Spleen (tissue), 7 donors: ENCODE measurements around the gene NRXN3.

Source experiments
- CTCF ChIP-seq, 11 experiments: fragments of 200-600 bp in 7 of 11; fragments of 450-650 bp in 4 of 11; sonication (generic) in 4 of 11; IDR thresholded peaks in 8 of 11; conservative IDR thresholded peaks in 3 of 11; 1 replicate in 7 of 11; 2 replicates in 4 of 11; pipeline versions ENCODE4 v1.4.0 to v1.8.0; 2016 to 2021; ENCODE audit warnings: antibody characterized with exemption in 11 of 11, inconsistent platforms in 4 of 11, mild to moderate bottlenecking in 1 of 11
- POLR2A ChIP-seq, 3 donors: fragments of 450-650 bp; IDR thresholded peaks; one replicate each; pipeline ENCODE4 v1.5.1; 2017; ENCODE audit warnings: antibody characterized with exemption in 3 of 3, mild to moderate bottlenecking in 1 of 3
- POLR2AphosphoS5 ChIP-seq, 3 donors: sonication (generic); formaldehyde crosslinking; IDR thresholded peaks; one replicate each; pipeline ENCODE4 v1.5.1; 2017; ENCODE audit warnings: antibody characterized with exemption in 3 of 3
- donor health status: DM: no; HTN: no; CAD: no; lungs with moderate emphysema.
- donor health status: DM: no; HTN: no; CAD: no.
- donor health status: DM: no; HTN: no; CAD: no.

GRCh38 chr14:78310272-78310671, 140.1 kb downstream of the NRXN3 start:
- TF ChIP-seq POLR2A (IDR thresholded peaks at IDR 0.05) (no peak), CTCF (IDR thresholded peaks at IDR 0.05 in 8 of 11, conservative IDR thresholded peaks at IDR 0.05 in 3 of 11) (no peak), POLR2AphosphoS5 (IDR thresholded peaks at IDR 0.05) (no peak)
